NCI-H526 (cell line): ENCODE results near the gene DNAH10.

Experiments
- DNase-seq, 2 experiments: peaks; one replicate each; lab custom pipeline; 2025; lab: John Stamatoyannopoulos, UW

DNAH10 gene

GRCh38 chr12:123948401-123948795 lies 186.3 kb downstream of the DNAH10 start:
- peak in 1 of 2 experiments; percentile 53 for DNase-seq

GRCh38 chr12:123948796-123949769 lies 187.0 kb downstream of the DNAH10 start:
- DNase-seq: peak; percentile 45 to 87

GRCh38 chr12:123949770-123950165 lies 187.7 kb downstream of the DNAH10 start:
- peak in 1 of 2 experiments; percentile 39 for DNase-seq

- DNase-seq: peak in 1 of 2 experiments; percentile 19
Observed at GRCh38 chr12:123950476-123951349, 188.6 kb downstream of the DNAH10 start.

GRCh38 chr12:123951467-123951866 lies 189.4 kb downstream of the DNAH10 start:
- no peak for DNase-seq

GRCh38 chr12:123952037-123952436 lies 189.9 kb downstream of the DNAH10 start:
- DNase-seq: no peak

- no peak for DNase-seq
Observed at GRCh38 chr12:123954647-123955350, 192.7 kb downstream of the DNAH10 start.

- no peak for DNase-seq
Observed at GRCh38 chr12:123956249-123956648, 194.1 kb downstream of the DNAH10 start.

GRCh38 chr12:123957196-123957595 lies 195.1 kb downstream of the DNAH10 start:
- no peak for DNase-seq

GRCh38 chr12:123958462-123958861 lies 196.4 kb downstream of the DNAH10 start:
- no peak for DNase-seq

- no peak for DNase-seq
Observed at GRCh38 chr12:123958876-123959275, 196.8 kb downstream of the DNAH10 start.

GRCh38 chr12:123960029-123960735 lies 198.1 kb downstream of the DNAH10 start:
- DNase-seq: no peak

- DNase-seq: no peak
Observed at GRCh38 chr12:123960856-123961255, 198.8 kb downstream of the DNAH10 start.

- DNase-seq: no peak
Observed at GRCh38 chr12:123961585-123962345, 199.7 kb downstream of the DNAH10 start.

GRCh38 chr12:123962513-123962912 lies 200.4 kb downstream of the DNAH10 start:
- peak; percentile 19 to 33 for DNase-seq

GRCh38 chr12:123963821-123964220 lies 201.7 kb downstream of the DNAH10 start:
- DNase-seq: no peak

- DNase-seq: no peak
Observed at GRCh38 chr12:123965382-123965781, 203.3 kb downstream of the DNAH10 start.

- DNase-seq: no peak
Observed at GRCh38 chr12:123966596-123966995, 204.5 kb downstream of the DNAH10 start.

- no peak for DNase-seq
Observed at GRCh38 chr12:123967121-123967586, 205.1 kb downstream of the DNAH10 start.

GRCh38 chr12:123971449-123971769 lies 209.3 kb downstream of the DNAH10 start:
- DNase-seq: no peak
